SK-N-SH (cell line): ENCODE results near the gene KCNAB3. TPM values are rescaled to one million over a fixed set of nuclear protein-coding genes. Genes with fewer than 3 reads are reported as not detected.

Experiments
- CTCF ChIA-PET: fragments of 300-600, 350-600 bp; formaldehyde crosslinking; extraction: SDS; loops from one replicate; lab custom pipeline; 2021; lab: Yijun Ruan, JAX
- POLR2A ChIA-PET: fragments of 350-600 bp; sonication (Branson Sonifier 250); formaldehyde crosslinking; extraction: SDS; loops from one replicate; lab custom pipeline; 2020; ENCODE audit warnings: antibody characterized with exemption, inconsistent platforms; lab: Yijun Ruan, JAX
- DNase-seq: peaks from one replicate; pipeline ENCODE4 v3.0.0; 2012
- H2AFZ ChIP-seq: fragments of 200-600 bp; sonication (generic); 2 replicates; pipeline ENCODE4 v1.8.1; 2016; ENCODE audit warnings: antibody characterized with exemption, mild to moderate bottlenecking, low read depth
- H3F3A ChIP-seq: fragments of 200-600 bp; sonication (generic); replicated peaks from 2 replicates; pipeline ENCODE3; 2016; ENCODE audit warnings: antibody characterized with exemption, mild to moderate bottlenecking; ENCODE audit not compliant: insufficient read depth
- H3K27ac ChIP-seq, 2 experiments: fragments of 200-500 bp in 1 of 2; fragments of 200-600 bp in 1 of 2; sonication (Bioruptor generic) in 1 of 2; sonication (generic), shearing (Covaris generic) in 1 of 2; 2 replicates each; pipeline versions ENCODE4 v1.5.1 to v1.6.1; 2014 to 2016; ENCODE audit warnings: low read depth in 2 of 2, inconsistent platforms in 1 of 2, low read length in 1 of 2, mild to moderate bottlenecking in 1 of 2, mixed read lengths in 1 of 2
- H3K27me3 ChIP-seq: fragments of 200-600 bp; sonication (generic), shearing (Covaris generic); 2 replicates; pipeline ENCODE4 v1.6.1; 2016; ENCODE audit warnings: mixed run types; ENCODE audit not compliant: insufficient read depth
- H3K36me3 ChIP-seq, 2 experiments: fragments of 200-500 bp in 1 of 2; fragments of 200-600 bp in 1 of 2; sonication (Bioruptor generic) in 1 of 2; sonication (generic) in 1 of 2; replicated peaks in 1 of 2; 2 replicates each; pipeline versions ENCODE3 to v1.5.1; 2014 to 2016; ENCODE audit warnings: low read length in 1 of 2, mild to moderate bottlenecking in 1 of 2; ENCODE audit not compliant: insufficient read depth in 2 of 2, control insufficient read depth in 1 of 2
- H3K4me1 ChIP-seq, 2 experiments: fragments of 200-500 bp in 1 of 2; fragments of 200-600 bp in 1 of 2; sonication (Bioruptor generic) in 1 of 2; sonication (generic), shearing (Covaris generic) in 1 of 2; 2 replicates each; pipeline versions ENCODE4 v1.5.1 to v1.6.1; 2014 to 2016; ENCODE audit warnings: low read depth in 1 of 2, low read length in 1 of 2, mixed run types in 1 of 2; ENCODE audit not compliant: insufficient read depth in 2 of 2, control insufficient read depth in 1 of 2
- H3K4me2 ChIP-seq: fragments of 200-600 bp; sonication (generic), shearing (Covaris generic); 2 replicates; pipeline ENCODE4 v1.6.1; 2017; ENCODE audit warnings: mixed run types
- H3K4me3 ChIP-seq, 2 experiments: fragments of 200-500 bp in 1 of 2; fragments of 200-600 bp in 1 of 2; sonication (Bioruptor generic) in 1 of 2; sonication (generic), shearing (Covaris generic) in 1 of 2; 2 replicates each; pipeline versions ENCODE4 v1.5.1 to v1.8.1; 2014 to 2016; ENCODE audit warnings: low read depth in 2 of 2, inconsistent platforms in 1 of 2, low read length in 1 of 2, mild to moderate bottlenecking in 1 of 2, mixed read lengths in 1 of 2, moderate library complexity in 1 of 2
- H3K79me2 ChIP-seq: fragments of 200-600 bp; sonication (generic); 2 replicates; pipeline ENCODE4 v1.8.1; 2017; ENCODE audit warnings: mild to moderate bottlenecking; ENCODE audit not compliant: insufficient read depth
- H3K9ac ChIP-seq: fragments of 200-600 bp; sonication (generic); 2 replicates; pipeline ENCODE4 v1.6.1; 2017; ENCODE audit warnings: mixed run types
- H3K9me2 ChIP-seq: fragments of 200-600 bp; sonication (generic); 2 replicates; pipeline ENCODE4 v1.6.1; 2017; ENCODE audit warnings: mixed run types
- H3K9me3 ChIP-seq: fragments of 200-600 bp; sonication (generic); 2 replicates; pipeline ENCODE4 v1.6.1; 2017; ENCODE audit warnings: mixed run types, mild to moderate bottlenecking, moderate library complexity
- H4K20me1 ChIP-seq: fragments of 200-600 bp; sonication (generic); 2 replicates; pipeline ENCODE4 v1.6.1; 2017; ENCODE audit warnings: mild to moderate bottlenecking, mixed run types; ENCODE audit not compliant: insufficient read depth
- CHD2 ChIP-seq: fragments of 150-350 bp; IDR thresholded peaks from 2 replicates; pipeline ENCODE4 v1.6.1; 2018; ENCODE audit warnings: low read length; ENCODE audit not compliant: partially characterized antibody
- ELF1 ChIP-seq: IDR thresholded peaks from 2 replicates; pipeline ENCODE4 v1.4.0; 2012
- EP300 ChIP-seq, 2 experiments: IDR thresholded peaks; 2 replicates each; pipeline versions ENCODE4 v1.4.0 to v1.6.1; 2012; ENCODE audit warnings: borderline replicate concordance in 1 of 2, low read depth in 1 of 2, low read length in 1 of 2
- EZH2phosphoT487 ChIP-seq: fragments of 200-600 bp; sonication (generic); IDR thresholded peaks from 2 replicates; pipeline ENCODE4 v1.6.1; 2017; ENCODE audit warnings: low read depth, mixed run types, mild to moderate bottlenecking, antibody characterized with exemption, moderate library complexity, borderline replicate concordance
- FOSL2 ChIP-seq: IDR thresholded peaks from 2 replicates; pipeline ENCODE4 v1.4.0; 2012; ENCODE audit warnings: low read depth, mild to moderate bottlenecking, moderate library complexity, borderline replicate concordance
- FOXM1 ChIP-seq: IDR thresholded peaks from 2 replicates; pipeline ENCODE4 v1.4.0; 2012; ENCODE audit warnings: low read depth, mild to moderate bottlenecking
- GATA2 ChIP-seq: sonication (generic); formaldehyde crosslinking; IDR thresholded peaks from 2 replicates; pipeline ENCODE4 v1.5.0; 2020; ENCODE audit warnings: mild to moderate bottlenecking, missing genetic modification reagents
- MEF2A ChIP-seq: IDR thresholded peaks from 2 replicates; pipeline ENCODE4 v1.4.0; 2012; ENCODE audit warnings: low read depth, borderline replicate concordance
- MXI1 ChIP-seq: IDR thresholded peaks from 2 replicates; pipeline ENCODE4 v1.6.1; 2012; ENCODE audit warnings: mild to moderate bottlenecking, low read depth, low read length, improper control_type of control experiment
- NRF1 ChIP-seq: IDR thresholded peaks from 2 replicates; pipeline ENCODE4 v1.6.1; 2012; ENCODE audit warnings: low read depth, mild to moderate bottlenecking, low read length
- RAD21 ChIP-seq: IDR thresholded peaks from 2 replicates; pipeline ENCODE4 v1.6.1; 2012; ENCODE audit warnings: mild to moderate bottlenecking, low read length
- RFX5 ChIP-seq: IDR thresholded peaks from 2 replicates; pipeline ENCODE4 v1.6.1; 2012; ENCODE audit warnings: mild to moderate bottlenecking, improper control_type of control experiment, low read length
- RXRA ChIP-seq: IDR thresholded peaks from 2 replicates; pipeline ENCODE4 v1.4.0; 2012; ENCODE audit warnings: low read depth, mild to moderate bottlenecking, borderline replicate concordance
- SIN3A ChIP-seq: IDR thresholded peaks from 2 replicates; pipeline ENCODE4 v1.6.1; 2012; ENCODE audit warnings: low read depth, mild to moderate bottlenecking, low read length, moderate library complexity, borderline replicate concordance
- SMC3 ChIP-seq: IDR thresholded peaks from 2 replicates; pipeline ENCODE4 v1.6.1; 2012; ENCODE audit warnings: low read depth, low read length, improper control_type of control experiment
- TAF1 ChIP-seq: IDR thresholded peaks from 2 replicates; pipeline ENCODE4 v1.6.1; 2012; ENCODE audit warnings: low read depth, mild to moderate bottlenecking, low read length, moderate library complexity, borderline replicate concordance
- TCF12 ChIP-seq: IDR thresholded peaks from 2 replicates; pipeline ENCODE4 v1.4.0; 2012
- TEAD4 ChIP-seq: IDR thresholded peaks from 2 replicates; pipeline ENCODE4 v1.4.0; 2012; ENCODE audit warnings: mild to moderate bottlenecking, borderline replicate concordance; ENCODE audit not compliant: insufficient read depth
- YY1 ChIP-seq: IDR thresholded peaks from 2 replicates; pipeline ENCODE4 v1.4.0; 2012; ENCODE audit warnings: low read depth, mild to moderate bottlenecking
- WGBS: methylation state at CpG from one replicate; pipeline ENCODE4 v1.1.6; 2017; ENCODE audit warnings: low lambda C conversion rate; 5-methylcytosine and 5-hydroxymethylcytosine counted together
- polyA plus RNA-seq, 3 experiments: library from polyadenylated mRNA; depleted of rRNA; stranded (reverse); fragments of >200 nt; gene quantifications; 2 replicates each; pipeline ENCODE4 v1.2.3, GENCODE V29; 2012
- TF ChIP-seq, protein P1 (sequence below): IDR thresholded peaks from 2 replicates; pipeline ENCODE4 v1.4.0; 2012; ENCODE audit warnings: low read depth
- TF ChIP-seq, protein P2 (sequence below): fragments of 150-350 bp; IDR thresholded peaks from 2 replicates; pipeline ENCODE4 v1.6.1; 2016; ENCODE audit warnings: mild to moderate bottlenecking, low read depth, low read length
- TF ChIP-seq, protein P3 (sequence below): IDR thresholded peaks from 2 replicates; pipeline ENCODE4 v1.6.1; 2012; ENCODE audit warnings: mild to moderate bottlenecking, low read depth, low read length, moderate library complexity
- TF ChIP-seq, protein P4 (sequence below): IDR thresholded peaks from 2 replicates; pipeline ENCODE4 v1.4.0; 2012; ENCODE audit warnings: low read depth, borderline replicate concordance
- TF ChIP-seq, protein P5 (sequence below): IDR thresholded peaks from 2 replicates; pipeline ENCODE4 v1.4.0; 2012; ENCODE audit warnings: low read depth, borderline replicate concordance
- TF ChIP-seq, protein P6 (sequence below): fragments of 150-350 bp; IDR thresholded peaks from 2 replicates; pipeline ENCODE4 v1.6.1; 2017; ENCODE audit warnings: antibody characterized with exemption, low read length, low read depth, borderline replicate concordance

KCNAB3 gene
- polyA plus RNA-seq, 1 of the 3 experiments (the other 2 are of a cell fraction), result 4.4 TPM

DNA sequence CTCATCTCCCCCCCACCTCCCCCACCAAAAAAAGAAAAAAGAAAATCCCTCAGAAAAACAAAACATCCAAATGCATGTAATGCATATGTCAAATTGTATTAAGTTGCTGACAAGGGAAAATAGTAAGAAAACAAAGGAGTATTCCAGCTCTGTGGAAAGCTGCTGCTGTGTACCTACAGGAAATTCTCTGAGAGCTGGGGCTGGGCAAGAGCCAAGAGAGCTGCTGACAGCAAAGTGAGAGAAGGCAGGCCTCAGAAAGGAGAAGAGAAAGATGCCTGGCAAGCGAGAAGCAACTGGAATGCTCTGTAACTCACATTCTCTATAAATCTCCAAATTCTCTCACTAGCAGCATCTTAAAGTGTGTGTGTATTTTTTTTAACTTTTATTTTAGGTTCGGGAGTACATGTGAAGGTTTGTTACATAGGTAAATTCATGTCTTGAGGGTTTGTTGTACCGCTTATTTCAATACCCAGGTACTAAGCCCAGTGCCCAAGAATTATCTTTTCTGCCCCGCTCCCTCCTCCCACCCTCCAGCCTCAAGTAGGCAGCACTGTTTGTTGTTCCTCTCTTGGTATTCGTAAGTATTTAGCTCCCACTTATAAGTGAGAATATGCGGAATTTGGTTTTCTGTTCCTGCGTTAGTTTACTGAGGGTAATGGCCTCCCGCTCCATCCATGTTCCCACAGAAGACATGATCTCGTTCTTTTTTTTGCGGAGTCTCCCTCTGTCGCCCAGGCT, 26.7 kb upstream of the KCNAB3 start:
- WGBS, result 76% methylated on average over 11 of the region's 11 CpGs
- TF ChIP-seq, protein P1, sequence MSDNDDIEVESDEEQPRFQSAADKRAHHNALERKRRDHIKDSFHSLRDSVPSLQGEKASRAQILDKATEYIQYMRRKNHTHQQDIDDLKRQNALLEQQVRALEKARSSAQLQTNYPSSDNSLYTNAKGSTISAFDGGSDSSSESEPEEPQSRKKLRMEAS, result no peak
- TF ChIP-seq TEAD4, result no peak
- TF ChIP-seq RFX5, result no peak
- no peak for TF ChIP-seq EP300 (IDR thresholded peaks at IDR 0.05; ENCODE audit: borderline replicate concordance in 1 of 2, low read depth in 1 of 2, low read length in 1 of 2)
- TF ChIP-seq SMC3, result no peak
- TF ChIP-seq, protein P2, sequence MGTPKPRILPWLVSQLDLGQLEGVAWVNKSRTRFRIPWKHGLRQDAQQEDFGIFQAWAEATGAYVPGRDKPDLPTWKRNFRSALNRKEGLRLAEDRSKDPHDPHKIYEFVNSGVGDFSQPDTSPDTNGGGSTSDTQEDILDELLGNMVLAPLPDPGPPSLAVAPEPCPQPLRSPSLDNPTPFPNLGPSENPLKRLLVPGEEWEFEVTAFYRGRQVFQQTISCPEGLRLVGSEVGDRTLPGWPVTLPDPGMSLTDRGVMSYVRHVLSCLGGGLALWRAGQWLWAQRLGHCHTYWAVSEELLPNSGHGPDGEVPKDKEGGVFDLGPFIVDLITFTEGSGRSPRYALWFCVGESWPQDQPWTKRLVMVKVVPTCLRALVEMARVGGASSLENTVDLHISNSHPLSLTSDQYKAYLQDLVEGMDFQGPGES, result no peak
- TF ChIP-seq GATA2 (CRISPR knock-in tag), result no peak
- TF ChIP-seq, protein P3, sequence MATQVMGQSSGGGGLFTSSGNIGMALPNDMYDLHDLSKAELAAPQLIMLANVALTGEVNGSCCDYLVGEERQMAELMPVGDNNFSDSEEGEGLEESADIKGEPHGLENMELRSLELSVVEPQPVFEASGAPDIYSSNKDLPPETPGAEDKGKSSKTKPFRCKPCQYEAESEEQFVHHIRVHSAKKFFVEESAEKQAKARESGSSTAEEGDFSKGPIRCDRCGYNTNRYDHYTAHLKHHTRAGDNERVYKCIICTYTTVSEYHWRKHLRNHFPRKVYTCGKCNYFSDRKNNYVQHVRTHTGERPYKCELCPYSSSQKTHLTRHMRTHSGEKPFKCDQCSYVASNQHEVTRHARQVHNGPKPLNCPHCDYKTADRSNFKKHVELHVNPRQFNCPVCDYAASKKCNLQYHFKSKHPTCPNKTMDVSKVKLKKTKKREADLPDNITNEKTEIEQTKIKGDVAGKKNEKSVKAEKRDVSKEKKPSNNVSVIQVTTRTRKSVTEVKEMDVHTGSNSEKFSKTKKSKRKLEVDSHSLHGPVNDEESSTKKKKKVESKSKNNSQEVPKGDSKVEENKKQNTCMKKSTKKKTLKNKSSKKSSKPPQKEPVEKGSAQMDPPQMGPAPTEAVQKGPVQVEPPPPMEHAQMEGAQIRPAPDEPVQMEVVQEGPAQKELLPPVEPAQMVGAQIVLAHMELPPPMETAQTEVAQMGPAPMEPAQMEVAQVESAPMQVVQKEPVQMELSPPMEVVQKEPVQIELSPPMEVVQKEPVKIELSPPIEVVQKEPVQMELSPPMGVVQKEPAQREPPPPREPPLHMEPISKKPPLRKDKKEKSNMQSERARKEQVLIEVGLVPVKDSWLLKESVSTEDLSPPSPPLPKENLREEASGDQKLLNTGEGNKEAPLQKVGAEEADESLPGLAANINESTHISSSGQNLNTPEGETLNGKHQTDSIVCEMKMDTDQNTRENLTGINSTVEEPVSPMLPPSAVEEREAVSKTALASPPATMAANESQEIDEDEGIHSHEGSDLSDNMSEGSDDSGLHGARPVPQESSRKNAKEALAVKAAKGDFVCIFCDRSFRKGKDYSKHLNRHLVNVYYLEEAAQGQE, result no peak
- TF ChIP-seq MXI1, result no peak
- no peak for TF ChIP-seq FOXM1
- no peak for TF ChIP-seq CHD2
- TF ChIP-seq RAD21, result no peak
- TF ChIP-seq, protein P4, sequence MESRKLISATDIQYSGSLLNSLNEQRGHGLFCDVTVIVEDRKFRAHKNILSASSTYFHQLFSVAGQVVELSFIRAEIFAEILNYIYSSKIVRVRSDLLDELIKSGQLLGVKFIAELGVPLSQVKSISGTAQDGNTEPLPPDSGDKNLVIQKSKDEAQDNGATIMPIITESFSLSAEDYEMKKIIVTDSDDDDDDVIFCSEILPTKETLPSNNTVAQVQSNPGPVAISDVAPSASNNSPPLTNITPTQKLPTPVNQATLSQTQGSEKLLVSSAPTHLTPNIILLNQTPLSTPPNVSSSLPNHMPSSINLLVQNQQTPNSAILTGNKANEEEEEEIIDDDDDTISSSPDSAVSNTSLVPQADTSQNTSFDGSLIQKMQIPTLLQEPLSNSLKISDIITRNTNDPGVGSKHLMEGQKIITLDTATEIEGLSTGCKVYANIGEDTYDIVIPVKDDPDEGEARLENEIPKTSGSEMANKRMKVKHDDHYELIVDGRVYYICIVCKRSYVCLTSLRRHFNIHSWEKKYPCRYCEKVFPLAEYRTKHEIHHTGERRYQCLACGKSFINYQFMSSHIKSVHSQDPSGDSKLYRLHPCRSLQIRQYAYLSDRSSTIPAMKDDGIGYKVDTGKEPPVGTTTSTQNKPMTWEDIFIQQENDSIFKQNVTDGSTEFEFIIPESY, result no peak
- TF ChIP-seq EZH2phosphoT487, result no peak
- no peak for TF ChIP-seq ELF1
- TF ChIP-seq, protein P5, sequence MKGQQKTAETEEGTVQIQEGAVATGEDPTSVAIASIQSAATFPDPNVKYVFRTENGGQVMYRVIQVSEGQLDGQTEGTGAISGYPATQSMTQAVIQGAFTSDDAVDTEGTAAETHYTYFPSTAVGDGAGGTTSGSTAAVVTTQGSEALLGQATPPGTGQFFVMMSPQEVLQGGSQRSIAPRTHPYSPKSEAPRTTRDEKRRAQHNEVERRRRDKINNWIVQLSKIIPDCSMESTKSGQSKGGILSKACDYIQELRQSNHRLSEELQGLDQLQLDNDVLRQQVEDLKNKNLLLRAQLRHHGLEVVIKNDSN, result no peak
- TF ChIP-seq FOSL2, result no peak
- no peak for TF ChIP-seq RXRA
- TF ChIP-seq TCF12, result peak; percentile 92
- no peak for TF ChIP-seq TAF1
- TF ChIP-seq YY1, result no peak
- no peak for TF ChIP-seq NRF1
- TF ChIP-seq, protein P6, sequence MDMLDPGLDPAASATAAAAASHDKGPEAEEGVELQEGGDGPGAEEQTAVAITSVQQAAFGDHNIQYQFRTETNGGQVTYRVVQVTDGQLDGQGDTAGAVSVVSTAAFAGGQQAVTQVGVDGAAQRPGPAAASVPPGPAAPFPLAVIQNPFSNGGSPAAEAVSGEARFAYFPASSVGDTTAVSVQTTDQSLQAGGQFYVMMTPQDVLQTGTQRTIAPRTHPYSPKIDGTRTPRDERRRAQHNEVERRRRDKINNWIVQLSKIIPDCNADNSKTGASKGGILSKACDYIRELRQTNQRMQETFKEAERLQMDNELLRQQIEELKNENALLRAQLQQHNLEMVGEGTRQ, result no peak
- TF ChIP-seq SIN3A, result no peak
- TF ChIP-seq MEF2A, result no peak

More for the DNA sequence above, 26.7 kb upstream of the KCNAB3 start:
- no peak overlapping the region for H3K9ac ChIP-seq
- no peaks in the 10 kb centered on the region for H3K9me3 ChIP-seq
- H3K36me3 ChIP-seq, result no peaks in the 10 kb centered on the region
- H3K27me3 ChIP-seq, result no peaks in the 10 kb centered on the region
- no peaks in the 10 kb centered on the region for H4K20me1 ChIP-seq
- no peak overlapping the region for H2AFZ ChIP-seq
- no peaks in the 10 kb centered on the region for H3K9me2 ChIP-seq
- no peak overlapping the region for H3K4me3 ChIP-seq
- peak; percentile 34 for DNase-seq
- ChIA-PET CTCF (interaction anchor here (0.6 to 1.7 kb wide), 7 partner anchors 9 to 1244 kb away, joined by 3 to 4 read pairs (median 3); partner anchors contain the start of gene RNF227), POLR2A (interaction anchor here (0.9 kb wide), 1 partner anchor 11 kb away, joined by 3 read pairs; no protein-coding TSS in a partner anchor)
- H3K27ac ChIP-seq, result peak overlapping the region in 1 of 2 experiments; percentile 7; a peak in 1 of 4 replicates
- H3K4me2 ChIP-seq, result no peak overlapping the region
- peaks cover 5% of the 10 kb centered on the region for H3F3A ChIP-seq
- no peaks in the 10 kb centered on the region for H3K79me2 ChIP-seq
- no peaks in the 10 kb centered on the region; a peak in 1 of 4 replicates for H3K4me1 ChIP-seq
